ENCODE results near the gene KCNQ1. TPM values are rescaled to one million over a fixed set of nuclear protein-coding genes. Genes with fewer than 3 reads are reported as not detected.

KCNQ1 gene
- total and polyA plus RNA-seq, 9 of the 15 experiments (the other 6 are each of a cell fraction or from before 2014, with no cell fraction given): 0.44 TPM; not detected in 8

DNA sequence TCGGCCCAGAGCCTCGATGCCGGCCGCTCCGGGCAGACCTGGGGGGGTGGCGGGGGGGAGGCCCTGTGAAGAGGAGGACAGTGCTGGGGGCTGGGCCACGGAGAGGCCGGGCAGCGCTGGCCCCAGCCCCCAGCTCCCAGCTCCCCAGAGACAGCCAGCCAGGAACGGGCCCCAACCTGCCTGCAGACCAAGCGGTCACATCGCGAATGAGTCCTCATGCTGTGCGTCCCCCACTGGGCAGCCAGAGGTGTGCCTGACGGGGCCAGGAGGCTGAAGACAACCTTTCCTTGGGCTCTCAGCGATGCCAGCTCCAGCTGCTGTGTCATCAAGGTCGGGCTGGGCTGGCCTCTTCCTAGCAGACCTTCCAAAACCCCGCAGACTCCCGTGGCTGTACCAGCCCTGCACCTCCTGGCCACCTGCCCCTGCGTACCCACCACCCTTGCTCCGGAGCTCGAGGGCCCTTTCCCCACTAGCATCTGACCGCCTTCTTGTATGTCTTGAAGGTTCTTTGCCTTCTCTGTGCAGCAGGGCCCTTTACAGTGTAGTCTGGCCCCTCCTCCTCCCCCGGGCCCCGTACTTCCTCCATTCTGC lies 352.4 kb downstream of the KCNQ1 start:
- CTCF ChIA-PET (ENCODE audit: low intra/inter-chr PET ratio): no interaction called here

More for the DNA sequence above, 352.4 kb downstream of the KCNQ1 start:
- no peak for DNase-seq (ENCODE audit: extremely low read depth in 1 of 4, low spot score in 3 of 4)
- 60% methylated on average over 23 of the region's 25 CpGs for WGBS (ENCODE audit: insufficient coverage, low coverage, missing lambda C conversion rate)
- BruUV-seq (replicated peaks): no TSS peak
- Histone ChIP-seq H3K27ac (ENCODE audit: extremely low read depth, low read depth, low read length) (no peak overlapping the region), H2AFZ (ENCODE audit: low read depth, low read length) (no peak overlapping the region), H3K4me3 (no peak overlapping the region), H3K27me3 (ENCODE audit: control insufficient read depth in 2 of 2, insufficient read depth in 2 of 2, low read length in 2 of 2) (0 out of 5 replicates have a peak, but pooled peaks cover 0 to 5% of the 10 kb centered on the region in 2 experiments), H4K20me1 (replicated peaks; ENCODE audit: control insufficient read depth, insufficient read depth, low read length) (no peaks in the 10 kb centered on the region), H3K36me3 (ENCODE audit: control insufficient read depth, insufficient read depth, low read length) (no peaks in the 10 kb centered on the region), H3K9me3 (replicated peaks; ENCODE audit: control insufficient read depth, insufficient read depth, low read depth, low read length) (no peaks in the 10 kb centered on the region), H3K9ac (ENCODE audit: insufficient read depth in 1 of 2, low read depth in 2 of 2, low read length in 2 of 2) (peak overlapping the region in 1 of 2 experiments; percentile 50; a peak in 1 of 4 replicates), H3K79me2 (ENCODE audit: control insufficient read depth, insufficient read depth, low read length) (no peaks in the 10 kb centered on the region), H3K9me1 (ENCODE audit: control insufficient read depth, insufficient read depth, low read length) (peaks cover 4% of the 10 kb centered on the region), H3K4me2 (ENCODE audit: insufficient read depth, low read length) (no peak overlapping the region), H3K4me1 (replicated peaks in 1 of 2; ENCODE audit: control insufficient read depth in 2 of 2, insufficient read depth in 2 of 2, low read length in 2 of 2) (peaks cover 11 to 78% of the 10 kb centered on the region in 2 experiments; a peak in 4 of 5 replicates)
- POLR2A ChIA-PET: interaction anchor here (0.5 kb wide), 1 partner anchor 44 kb away, joined by 3 read pairs; no protein-coding TSS in a partner anchor
- no peak for TF ChIP-seq KLF10 (CRISPR knock-in tag; IDR thresholded peaks at IDR 0.05)
- TF ChIP-seq, protein P1, sequence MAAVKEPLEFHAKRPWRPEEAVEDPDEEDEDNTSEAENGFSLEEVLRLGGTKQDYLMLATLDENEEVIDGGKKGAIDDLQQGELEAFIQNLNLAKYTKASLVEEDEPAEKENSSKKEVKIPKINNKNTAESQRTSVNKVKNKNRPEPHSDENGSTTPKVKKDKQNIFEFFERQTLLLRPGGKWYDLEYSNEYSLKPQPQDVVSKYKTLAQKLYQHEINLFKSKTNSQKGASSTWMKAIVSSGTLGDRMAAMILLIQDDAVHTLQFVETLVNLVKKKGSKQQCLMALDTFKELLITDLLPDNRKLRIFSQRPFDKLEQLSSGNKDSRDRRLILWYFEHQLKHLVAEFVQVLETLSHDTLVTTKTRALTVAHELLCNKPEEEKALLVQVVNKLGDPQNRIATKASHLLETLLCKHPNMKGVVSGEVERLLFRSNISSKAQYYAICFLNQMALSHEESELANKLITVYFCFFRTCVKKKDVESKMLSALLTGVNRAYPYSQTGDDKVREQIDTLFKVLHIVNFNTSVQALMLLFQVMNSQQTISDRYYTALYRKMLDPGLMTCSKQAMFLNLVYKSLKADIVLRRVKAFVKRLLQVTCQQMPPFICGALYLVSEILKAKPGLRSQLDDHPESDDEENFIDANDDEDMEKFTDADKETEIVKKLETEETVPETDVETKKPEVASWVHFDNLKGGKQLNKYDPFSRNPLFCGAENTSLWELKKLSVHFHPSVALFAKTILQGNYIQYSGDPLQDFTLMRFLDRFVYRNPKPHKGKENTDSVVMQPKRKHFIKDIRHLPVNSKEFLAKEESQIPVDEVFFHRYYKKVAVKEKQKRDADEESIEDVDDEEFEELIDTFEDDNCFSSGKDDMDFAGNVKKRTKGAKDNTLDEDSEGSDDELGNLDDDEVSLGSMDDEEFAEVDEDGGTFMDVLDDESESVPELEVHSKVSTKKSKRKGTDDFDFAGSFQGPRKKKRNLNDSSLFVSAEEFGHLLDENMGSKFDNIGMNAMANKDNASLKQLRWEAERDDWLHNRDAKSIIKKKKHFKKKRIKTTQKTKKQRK (IDR thresholded peaks at IDR 0.05; ENCODE audit: borderline replicate concordance, low read depth, low read length): no peak
- no peak for TF ChIP-seq ZFP36 (IDR thresholded peaks at IDR 0.05; ENCODE audit: low read depth, low read length, partially characterized antibody)
- no peak for TF ChIP-seq BDP1 (IDR thresholded peaks at IDR 0.05; ENCODE audit: insufficient read depth, insufficient read length)
- TF ChIP-seq, protein P2, sequence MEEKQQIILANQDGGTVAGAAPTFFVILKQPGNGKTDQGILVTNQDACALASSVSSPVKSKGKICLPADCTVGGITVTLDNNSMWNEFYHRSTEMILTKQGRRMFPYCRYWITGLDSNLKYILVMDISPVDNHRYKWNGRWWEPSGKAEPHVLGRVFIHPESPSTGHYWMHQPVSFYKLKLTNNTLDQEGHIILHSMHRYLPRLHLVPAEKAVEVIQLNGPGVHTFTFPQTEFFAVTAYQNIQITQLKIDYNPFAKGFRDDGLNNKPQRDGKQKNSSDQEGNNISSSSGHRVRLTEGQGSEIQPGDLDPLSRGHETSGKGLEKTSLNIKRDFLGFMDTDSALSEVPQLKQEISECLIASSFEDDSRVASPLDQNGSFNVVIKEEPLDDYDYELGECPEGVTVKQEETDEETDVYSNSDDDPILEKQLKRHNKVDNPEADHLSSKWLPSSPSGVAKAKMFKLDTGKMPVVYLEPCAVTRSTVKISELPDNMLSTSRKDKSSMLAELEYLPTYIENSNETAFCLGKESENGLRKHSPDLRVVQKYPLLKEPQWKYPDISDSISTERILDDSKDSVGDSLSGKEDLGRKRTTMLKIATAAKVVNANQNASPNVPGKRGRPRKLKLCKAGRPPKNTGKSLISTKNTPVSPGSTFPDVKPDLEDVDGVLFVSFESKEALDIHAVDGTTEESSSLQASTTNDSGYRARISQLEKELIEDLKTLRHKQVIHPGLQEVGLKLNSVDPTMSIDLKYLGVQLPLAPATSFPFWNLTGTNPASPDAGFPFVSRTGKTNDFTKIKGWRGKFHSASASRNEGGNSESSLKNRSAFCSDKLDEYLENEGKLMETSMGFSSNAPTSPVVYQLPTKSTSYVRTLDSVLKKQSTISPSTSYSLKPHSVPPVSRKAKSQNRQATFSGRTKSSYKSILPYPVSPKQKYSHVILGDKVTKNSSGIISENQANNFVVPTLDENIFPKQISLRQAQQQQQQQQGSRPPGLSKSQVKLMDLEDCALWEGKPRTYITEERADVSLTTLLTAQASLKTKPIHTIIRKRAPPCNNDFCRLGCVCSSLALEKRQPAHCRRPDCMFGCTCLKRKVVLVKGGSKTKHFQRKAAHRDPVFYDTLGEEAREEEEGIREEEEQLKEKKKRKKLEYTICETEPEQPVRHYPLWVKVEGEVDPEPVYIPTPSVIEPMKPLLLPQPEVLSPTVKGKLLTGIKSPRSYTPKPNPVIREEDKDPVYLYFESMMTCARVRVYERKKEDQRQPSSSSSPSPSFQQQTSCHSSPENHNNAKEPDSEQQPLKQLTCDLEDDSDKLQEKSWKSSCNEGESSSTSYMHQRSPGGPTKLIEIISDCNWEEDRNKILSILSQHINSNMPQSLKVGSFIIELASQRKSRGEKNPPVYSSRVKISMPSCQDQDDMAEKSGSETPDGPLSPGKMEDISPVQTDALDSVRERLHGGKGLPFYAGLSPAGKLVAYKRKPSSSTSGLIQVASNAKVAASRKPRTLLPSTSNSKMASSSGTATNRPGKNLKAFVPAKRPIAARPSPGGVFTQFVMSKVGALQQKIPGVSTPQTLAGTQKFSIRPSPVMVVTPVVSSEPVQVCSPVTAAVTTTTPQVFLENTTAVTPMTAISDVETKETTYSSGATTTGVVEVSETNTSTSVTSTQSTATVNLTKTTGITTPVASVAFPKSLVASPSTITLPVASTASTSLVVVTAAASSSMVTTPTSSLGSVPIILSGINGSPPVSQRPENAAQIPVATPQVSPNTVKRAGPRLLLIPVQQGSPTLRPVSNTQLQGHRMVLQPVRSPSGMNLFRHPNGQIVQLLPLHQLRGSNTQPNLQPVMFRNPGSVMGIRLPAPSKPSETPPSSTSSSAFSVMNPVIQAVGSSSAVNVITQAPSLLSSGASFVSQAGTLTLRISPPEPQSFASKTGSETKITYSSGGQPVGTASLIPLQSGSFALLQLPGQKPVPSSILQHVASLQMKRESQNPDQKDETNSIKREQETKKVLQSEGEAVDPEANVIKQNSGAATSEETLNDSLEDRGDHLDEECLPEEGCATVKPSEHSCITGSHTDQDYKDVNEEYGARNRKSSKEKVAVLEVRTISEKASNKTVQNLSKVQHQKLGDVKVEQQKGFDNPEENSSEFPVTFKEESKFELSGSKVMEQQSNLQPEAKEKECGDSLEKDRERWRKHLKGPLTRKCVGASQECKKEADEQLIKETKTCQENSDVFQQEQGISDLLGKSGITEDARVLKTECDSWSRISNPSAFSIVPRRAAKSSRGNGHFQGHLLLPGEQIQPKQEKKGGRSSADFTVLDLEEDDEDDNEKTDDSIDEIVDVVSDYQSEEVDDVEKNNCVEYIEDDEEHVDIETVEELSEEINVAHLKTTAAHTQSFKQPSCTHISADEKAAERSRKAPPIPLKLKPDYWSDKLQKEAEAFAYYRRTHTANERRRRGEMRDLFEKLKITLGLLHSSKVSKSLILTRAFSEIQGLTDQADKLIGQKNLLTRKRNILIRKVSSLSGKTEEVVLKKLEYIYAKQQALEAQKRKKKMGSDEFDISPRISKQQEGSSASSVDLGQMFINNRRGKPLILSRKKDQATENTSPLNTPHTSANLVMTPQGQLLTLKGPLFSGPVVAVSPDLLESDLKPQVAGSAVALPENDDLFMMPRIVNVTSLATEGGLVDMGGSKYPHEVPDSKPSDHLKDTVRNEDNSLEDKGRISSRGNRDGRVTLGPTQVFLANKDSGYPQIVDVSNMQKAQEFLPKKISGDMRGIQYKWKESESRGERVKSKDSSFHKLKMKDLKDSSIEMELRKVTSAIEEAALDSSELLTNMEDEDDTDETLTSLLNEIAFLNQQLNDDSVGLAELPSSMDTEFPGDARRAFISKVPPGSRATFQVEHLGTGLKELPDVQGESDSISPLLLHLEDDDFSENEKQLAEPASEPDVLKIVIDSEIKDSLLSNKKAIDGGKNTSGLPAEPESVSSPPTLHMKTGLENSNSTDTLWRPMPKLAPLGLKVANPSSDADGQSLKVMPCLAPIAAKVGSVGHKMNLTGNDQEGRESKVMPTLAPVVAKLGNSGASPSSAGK (IDR thresholded peaks at IDR 0.05): no peak
- no peak for TF ChIP-seq MTA2 (IDR thresholded peaks at IDR 0.05; ENCODE audit: low read depth)
- in situ Hi-C loops (cut with MboI): no loop called here
- no peak for ATAC-seq
- intact Hi-C loops (cut with micrococcal nuclease): no loop called here
- no peak for FAIRE-seq
